Stimulated activated CD4-positive, alpha-beta T cell treated with anti-CD3 and anti-CD28 coated beads, Interleukin-1b, Interleukin-23, amount 100 ng/mL, for 1 hour (primary cell): Measurements from ENCODE around the gene CADM4.

Experiments
- DNase-seq, 2 donors: peaks; one replicate each; pipeline ENCODE4 v3.0.0-alpha.2; 2020; ENCODE audit warnings: low read depth in 2 of 2

CADM4 gene

GRCh38 chr19:43634506-43634871, 5.2 kb downstream of the CADM4 start:
- no peak for DNase-seq

GRCh38 chr19:43634068-43634467, 5.6 kb downstream of the CADM4 start:
- no peak for DNase-seq

GRCh38 chr19:43633520-43633919, 6.1 kb downstream of the CADM4 start:
- no peak for DNase-seq

- no peak for DNase-seq
Measured at GRCh38 chr19:43631491-43631890, 8.2 kb downstream of the CADM4 start.

GRCh38 chr19:43628646-43629326, 10.9 kb downstream of the CADM4 start:
- DNase-seq, result no peak

- DNase-seq, result no peak
Measured at GRCh38 chr19:43626838-43627237, 12.8 kb downstream of the CADM4 start.

- DNase-seq, result no peak
Measured at GRCh38 chr19:43625918-43626579, 13.6 kb downstream of the CADM4 start.

GRCh38 chr19:43624933-43625332, 14.7 kb downstream of the CADM4 start:
- peak; percentile 68 for DNase-seq

GRCh38 chr19:43623889-43624670, 15.6 kb downstream of the CADM4 start:
- DNase-seq, result no peak

GRCh38 chr19:43622956-43623355, 16.7 kb downstream of the CADM4 start:
- DNase-seq, result no peak

- no peak for DNase-seq
Measured at GRCh38 chr19:43622070-43622469, 17.6 kb downstream of the CADM4 start.

- peak; percentile 57 to 78 for DNase-seq
Measured at GRCh38 chr19:43620061-43621001, 19.3 kb downstream of the CADM4 start.

GRCh38 chr19:43619262-43620060, 20.2 kb downstream of the CADM4 start, which contains the start of gene ZNF428:
ZNF428 (minus strand) TSS chr19:43619629; CDS start chr19:43614304, 5,325 bp downstream.
- DNase-seq, result peak; percentile 69 to 72

- DNase-seq, result no peak
Measured at GRCh38 chr19:43618921-43619261, 20.8 kb downstream of the CADM4 start.

- DNase-seq, result no peak
Measured at GRCh38 chr19:43616954-43617353, 22.7 kb downstream of the CADM4 start.

GRCh38 chr19:43616306-43616705, 23.3 kb downstream of the CADM4 start:
- DNase-seq, result no peak

- DNase-seq, result no peak
Measured at GRCh38 chr19:43612374-43612773, 27.3 kb downstream of the CADM4 start.

GRCh38 chr19:43611788-43612187, 27.9 kb downstream of the CADM4 start, which contains the start of gene SRRM5:
SRRM5 (plus strand) TSS chr19:43612088; CDS start chr19:43612122, 34 bp downstream.
- no peak for DNase-seq

GRCh38 chr19:43610493-43610892, 29.2 kb downstream of the CADM4 start:
- DNase-seq, result no peak

- DNase-seq, result no peak
Measured at GRCh38 chr19:43609872-43610271, 29.8 kb downstream of the CADM4 start.
